RWPE2 (cell line): ENCODE measurements around the gene FAM199X.

Experiments used
- ATAC-seq: fragments of 200-7000 bp; cut with Tn5 transposase; 3 replicates; pipeline ENCODE4 v1.9.1; 2021; ENCODE audit warnings: low read depth
- DNase-seq: peaks from one replicate; pipeline ENCODE4 v3.0.0-alpha.2; 2020; ENCODE audit warnings: low spot score
- H3K27ac ChIP-seq: fragments of 450-650 bp; 2 replicates; pipeline ENCODE4 v1.5.1; 2017; ENCODE audit warnings: mild to moderate bottlenecking; ENCODE audit not compliant: poor library complexity, severe bottlenecking
- H3K27me3 ChIP-seq: fragments of 250-450 bp; sonication (Bioruptor Pico); 2 replicates; pipeline ENCODE4 v1.5.1; 2021; ENCODE audit warnings: mild to moderate bottlenecking, moderate library complexity; ENCODE audit not compliant: insufficient read depth, poor library complexity, severe bottlenecking
- H3K36me3 ChIP-seq: fragments of 250-450 bp; sonication (Bioruptor Pico); 2 replicates; pipeline ENCODE4 v1.5.1; 2020; ENCODE audit warnings: low read depth, mild to moderate bottlenecking, moderate library complexity
- H3K4me1 ChIP-seq: fragments of 250-450 bp; sonication (Bioruptor Pico); 2 replicates; pipeline ENCODE4 v1.5.1; 2021; ENCODE audit warnings: mild to moderate bottlenecking, moderate library complexity; ENCODE audit not compliant: insufficient read depth, poor library complexity, severe bottlenecking
- H3K4me3 ChIP-seq: fragments of 250-450 bp; sonication (Bioruptor Pico); 2 replicates; pipeline ENCODE4 v1.5.1; 2021; ENCODE audit warnings: mild to moderate bottlenecking, moderate library complexity; ENCODE audit not compliant: severe bottlenecking
- H3K9me3 ChIP-seq: fragments of 250-450 bp; sonication (Bioruptor Pico); 2 replicates; pipeline ENCODE4 v1.5.1; 2021; ENCODE audit warnings: mild to moderate bottlenecking, moderate library complexity; ENCODE audit not compliant: severe bottlenecking
- CTCF ChIP-seq: fragments of 450-650 bp; IDR thresholded peaks from one replicate; pipeline ENCODE4 v1.5.1; 2017; ENCODE audit warnings: mild to moderate bottlenecking, moderate library complexity; ENCODE audit not compliant: poor library complexity, severe bottlenecking

Gene FAM199X

GRCh38 chrX:104168127-104168526 lies 1.9 kb downstream of the FAM199X start:
- no peak for TF ChIP-seq CTCF
- no peak for ATAC-seq
- no peak overlapping the region for H3K4me3 ChIP-seq
- H3K27ac ChIP-seq, result no peak overlapping the region
- H3K27me3 ChIP-seq, result no peaks in the 10 kb centered on the region
- H3K4me1 ChIP-seq, result no peaks in the 10 kb centered on the region
- no peaks in the 10 kb centered on the region for H3K36me3 ChIP-seq
- no peak for DNase-seq
- no peaks in the 10 kb centered on the region for H3K9me3 ChIP-seq

- Histone ChIP-seq H3K27ac (no peak overlapping the region), H3K36me3 (peaks cover 13% of the 10 kb centered on the region; the same call in 1 of the 2 replicates), H3K4me3 (no peak overlapping the region), H3K9me3 (no peaks in the 10 kb centered on the region), H3K4me1 (no peaks in the 10 kb centered on the region), H3K27me3 (no peaks in the 10 kb centered on the region)
- ATAC-seq (no peak), DNase-seq (no peak)
- TF ChIP-seq CTCF, result no peak
Measured at GRCh38 chrX:104172121-104172520, 5.9 kb downstream of the FAM199X start.

GRCh38 chrX:104172788-104173187 lies 6.5 kb downstream of the FAM199X start:
- no peaks in the 10 kb centered on the region for H3K27me3 ChIP-seq
- H3K27ac ChIP-seq, result no peak overlapping the region
- peaks cover 13% of the 10 kb centered on the region; the same call in 1 of the 2 replicates for H3K36me3 ChIP-seq
- no peaks in the 10 kb centered on the region for H3K9me3 ChIP-seq
- no peak overlapping the region for H3K4me3 ChIP-seq
- no peaks in the 10 kb centered on the region for H3K4me1 ChIP-seq
- no peak for TF ChIP-seq CTCF
- ATAC-seq, result no peak
- no peak for DNase-seq

GRCh38 chrX:104173841-104174240 lies 7.6 kb downstream of the FAM199X start:
- Histone ChIP-seq H3K4me1 (no peaks in the 10 kb centered on the region), H3K36me3 (peaks cover 13% of the 10 kb centered on the region; the same call in 1 of the 2 replicates), H3K27ac (no peak overlapping the region), H3K27me3 (no peaks in the 10 kb centered on the region), H3K4me3 (no peak overlapping the region), H3K9me3 (no peaks in the 10 kb centered on the region)
- no peak for DNase-seq
- no peak for TF ChIP-seq CTCF
- no peak for ATAC-seq

GRCh38 chrX:104183685-104184084 lies 17.4 kb downstream of the FAM199X start:
- ATAC-seq (no peak), DNase-seq (no peak)
- no peaks in the 10 kb centered on the region for H3K4me1 ChIP-seq
- H3K9me3 ChIP-seq, result no peaks in the 10 kb centered on the region
- no peak for TF ChIP-seq CTCF
- peaks cover 21% of the 10 kb centered on the region for H3K36me3 ChIP-seq
- no peak overlapping the region for H3K27ac ChIP-seq
- no peaks in the 10 kb centered on the region for H3K27me3 ChIP-seq
- no peak overlapping the region for H3K4me3 ChIP-seq
